NCI-H128 (cell line): ENCODE data around the gene ABCA2.

ENCODE experiments used
- DNase-seq: peaks from one replicate; lab custom pipeline; 2025; ENCODE audit not compliant: unreplicated experiment; lab: John Stamatoyannopoulos, UW

ABCA2 gene

GRCh38 chr9:136968333-136969127 is 59.5 kb downstream of the ABCA2 start:
- DNase-seq: no peak

- DNase-seq: no peak
Measured at GRCh38 chr9:136965771-136966484, 62.1 kb downstream of the ABCA2 start.

GRCh38 chr9:136964833-136965422 is 63.1 kb downstream of the ABCA2 start:
- DNase-seq: no peak

GRCh38 chr9:136964171-136964689 is 63.8 kb downstream of the ABCA2 start:
- no peak for DNase-seq

- no peak for DNase-seq
Measured at GRCh38 chr9:136963751-136964150, 64.3 kb downstream of the ABCA2 start.

- no peak for DNase-seq
Measured at GRCh38 chr9:136963341-136963740, 64.7 kb downstream of the ABCA2 start.

- DNase-seq: no peak
Measured at GRCh38 chr9:136962701-136963248, 65.3 kb downstream of the ABCA2 start.

- DNase-seq: no peak
Measured at GRCh38 chr9:136962163-136962562, 65.9 kb downstream of the ABCA2 start.

- no peak for DNase-seq
Measured at GRCh38 chr9:136961279-136962065, 66.6 kb downstream of the ABCA2 start.

- no peak for DNase-seq
Measured at GRCh38 chr9:136960938-136961275, 67.1 kb downstream of the ABCA2 start.

GRCh38 chr9:136960212-136960937 is 67.7 kb downstream of the ABCA2 start:
- DNase-seq: no peak

GRCh38 chr9:136958898-136959850 is 68.9 kb downstream of the ABCA2 start:
- DNase-seq: no peak

- DNase-seq: no peak
Measured at GRCh38 chr9:136958473-136958872, 69.6 kb downstream of the ABCA2 start.

- DNase-seq: no peak
Measured at GRCh38 chr9:136957901-136958300, 70.1 kb downstream of the ABCA2 start.

- no peak for DNase-seq
Measured at GRCh38 chr9:136957461-136957860, 70.6 kb downstream of the ABCA2 start.
